Dedifferentiated amniotic fluid mesenchymal stem cell (primary cell): ENCODE data around the gene PLXNA4.
A peak's percentile ranks its signal among the peaks of the same experiment; 100 is the strongest.

ENCODE experiments used
- DNase-seq: peaks from one replicate; pipeline ENCODE4 v3.0.0-alpha.2; 2016; ENCODE audit errors: extremely low spot score

PLXNA4 gene

DNA sequence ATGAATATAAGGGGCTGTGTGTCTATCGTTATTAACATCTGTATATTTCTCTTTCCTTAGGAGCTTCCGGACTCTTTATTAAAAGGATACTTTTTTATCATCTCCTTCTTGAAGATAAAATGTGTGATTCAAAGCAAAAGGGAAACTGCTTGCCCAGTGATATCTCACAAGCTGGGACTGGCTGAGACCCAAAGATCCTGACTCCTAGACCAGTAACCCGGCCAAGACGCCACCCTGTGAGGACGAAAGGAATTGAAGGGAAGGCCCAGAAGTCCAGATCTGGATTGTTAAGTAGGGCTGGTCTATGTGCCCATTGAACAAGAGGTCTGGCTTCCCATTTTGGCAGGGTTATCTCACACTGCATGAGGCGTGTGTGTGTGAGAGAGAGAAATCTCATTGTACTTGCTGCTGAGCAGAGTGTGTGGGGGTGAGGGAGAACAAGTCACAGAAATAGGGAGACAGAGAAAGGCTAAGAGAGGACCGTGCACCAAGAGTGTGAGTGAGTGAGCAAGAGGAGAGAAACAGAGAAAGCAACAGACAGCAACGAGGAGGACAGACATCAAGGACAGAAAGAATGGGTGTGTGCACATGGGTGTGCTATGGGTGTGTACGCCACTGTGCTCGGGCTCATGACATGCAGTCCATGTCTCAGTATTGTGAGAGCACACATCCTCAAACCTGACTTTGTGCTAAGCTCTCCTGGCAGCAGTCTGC, 75.4 kb downstream of the PLXNA4 start:
- DNase-seq = no peak

DNA sequence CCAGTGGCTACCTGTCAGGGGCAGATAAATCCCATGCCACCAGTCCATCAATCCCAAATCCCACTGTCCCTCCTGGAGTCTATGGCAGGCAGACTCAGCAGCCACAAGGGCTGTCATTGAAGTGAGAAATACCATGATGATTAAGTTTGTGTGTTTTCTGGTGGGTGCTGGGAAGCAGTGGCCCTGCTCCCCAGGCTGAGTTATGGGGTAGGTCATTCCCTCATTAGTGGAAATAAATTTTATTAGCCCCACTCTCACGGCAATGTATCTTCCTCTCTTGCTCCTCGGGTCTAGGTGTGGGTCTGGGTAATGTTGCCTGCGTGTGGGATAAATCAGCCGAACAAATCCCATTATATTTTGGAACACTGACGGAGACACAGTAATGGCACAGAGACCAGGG, 76.8 kb downstream of the PLXNA4 start:
- DNase-seq = no peak

DNA sequence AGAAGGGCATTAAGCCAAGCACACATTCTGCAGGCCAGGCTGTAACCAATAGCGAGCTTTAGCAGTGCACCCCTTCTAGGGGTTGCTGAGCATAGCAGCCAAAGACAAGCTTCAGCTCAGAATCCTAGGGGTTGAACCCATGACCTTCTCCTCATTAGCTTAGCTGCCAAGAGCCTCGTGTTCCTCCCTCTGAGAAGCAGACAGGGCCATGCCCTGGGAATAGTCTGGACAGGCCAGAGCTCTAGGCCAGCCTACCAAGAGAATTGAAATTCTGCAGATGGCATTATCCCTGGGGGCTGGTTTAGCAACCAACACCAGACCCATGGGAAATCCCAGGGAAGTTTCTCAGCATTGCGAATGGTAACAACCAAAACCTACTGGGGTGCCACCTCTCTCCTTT, 77.2 kb downstream of the PLXNA4 start:
- no peak for DNase-seq

DNA sequence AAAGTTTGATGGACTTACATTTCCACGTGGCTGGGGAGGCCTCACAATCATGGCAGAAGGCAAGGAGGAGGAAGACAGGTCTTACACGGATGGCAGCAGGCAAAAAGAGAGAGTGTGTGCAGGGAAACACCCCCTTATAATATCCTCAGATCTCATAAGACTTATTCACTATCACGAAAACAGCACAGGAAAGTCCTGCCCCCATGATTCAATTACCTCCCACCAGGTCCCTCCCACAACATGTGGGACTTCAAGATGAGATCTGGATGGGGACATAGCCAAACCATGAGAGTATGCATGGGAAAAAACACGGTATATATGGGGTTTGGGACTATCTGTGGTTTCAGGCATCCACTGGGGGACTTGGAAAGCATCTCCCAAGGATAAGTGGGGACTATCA, 78.0 kb downstream of the PLXNA4 start:
- DNase-seq = no peak

DNA sequence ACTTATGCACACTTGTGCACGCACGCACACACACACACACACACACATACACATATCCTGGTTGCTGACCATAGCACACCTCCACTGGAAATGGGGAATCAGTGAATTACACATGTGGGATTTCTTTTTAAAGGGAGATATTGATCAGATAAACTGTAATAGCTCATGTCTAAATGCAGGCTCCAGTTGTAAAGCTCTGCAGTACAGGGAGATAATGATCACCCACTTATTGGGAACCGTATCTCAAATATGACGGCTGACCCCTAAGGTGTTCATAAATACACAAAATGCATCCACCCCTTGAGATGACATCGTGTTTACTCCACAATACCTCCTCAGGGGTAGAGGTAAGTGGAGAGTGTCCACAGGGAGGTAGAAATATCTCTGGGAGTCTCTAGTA, 79.2 kb downstream of the PLXNA4 start:
- DNase-seq = no peak

DNA sequence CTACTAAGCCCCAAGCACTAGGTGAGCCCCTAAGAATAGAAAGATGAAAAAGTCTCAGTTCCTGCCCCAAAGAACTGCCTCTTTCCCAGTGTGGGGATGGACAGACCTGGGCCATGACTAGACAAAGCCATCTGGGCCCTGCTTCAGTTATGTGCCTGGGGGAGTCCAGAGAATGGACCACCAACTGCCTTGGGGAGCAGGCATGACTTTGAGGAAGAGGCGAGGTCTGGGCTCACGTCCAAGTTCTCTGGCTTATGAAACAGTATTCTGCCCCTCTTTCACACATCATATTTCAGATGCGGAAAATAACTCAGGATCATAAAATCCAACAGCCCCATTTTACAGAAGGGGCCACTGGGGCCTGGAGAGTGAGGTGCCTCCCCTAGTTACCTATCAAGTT, 80.3 kb downstream of the PLXNA4 start:
- DNase-seq = no peak

DNA sequence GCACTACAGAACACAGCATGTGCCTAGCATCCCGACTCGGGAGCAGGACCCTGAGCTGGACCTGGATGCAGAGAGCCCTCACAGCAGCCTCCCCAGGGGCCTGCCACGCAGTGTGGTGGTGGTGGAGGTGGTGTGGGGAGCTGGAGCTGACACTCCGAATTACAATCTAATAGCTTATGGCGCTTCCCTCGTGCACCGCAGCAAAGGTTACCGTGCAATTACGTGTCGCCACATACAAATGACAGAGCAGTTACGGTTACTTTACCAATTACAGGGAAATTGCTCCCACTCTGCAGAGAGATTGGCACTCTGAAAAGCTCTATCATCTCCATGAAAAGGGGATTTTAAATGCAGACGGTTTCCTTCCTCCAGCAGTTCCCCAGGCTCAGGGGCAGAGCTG, 81.8 kb downstream of the PLXNA4 start:
- no peak for DNase-seq

DNA sequence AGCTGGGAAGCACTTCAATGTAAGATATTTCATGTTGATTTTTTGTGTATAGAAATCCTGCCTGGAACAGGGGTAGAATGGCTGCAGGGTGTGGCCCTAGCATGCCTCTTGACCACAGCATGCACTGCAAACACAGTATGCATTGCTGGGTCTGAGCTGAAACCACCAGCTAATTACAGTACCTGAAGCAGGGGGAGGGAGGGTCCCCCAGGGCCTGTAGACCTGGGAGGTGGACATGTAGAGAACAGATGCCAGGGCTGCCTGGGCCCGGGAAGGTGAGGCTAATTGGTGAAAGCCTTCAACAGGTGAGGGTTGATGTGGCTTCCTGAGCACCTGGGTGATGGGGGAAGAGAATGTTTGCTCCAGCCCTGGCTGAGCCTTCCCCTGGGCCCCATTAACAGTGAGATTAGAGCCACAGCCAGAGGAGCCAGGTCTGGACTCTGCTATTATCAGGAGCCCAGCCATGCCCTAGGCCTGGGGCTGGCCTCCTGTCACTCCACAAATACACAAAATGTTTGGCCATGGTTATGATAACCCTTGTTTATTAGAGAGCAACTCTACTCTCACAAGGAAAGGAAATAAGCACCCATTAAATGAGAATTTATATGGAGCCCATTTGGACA, 83.3 kb downstream of the PLXNA4 start:
- no peak for DNase-seq

DNA sequence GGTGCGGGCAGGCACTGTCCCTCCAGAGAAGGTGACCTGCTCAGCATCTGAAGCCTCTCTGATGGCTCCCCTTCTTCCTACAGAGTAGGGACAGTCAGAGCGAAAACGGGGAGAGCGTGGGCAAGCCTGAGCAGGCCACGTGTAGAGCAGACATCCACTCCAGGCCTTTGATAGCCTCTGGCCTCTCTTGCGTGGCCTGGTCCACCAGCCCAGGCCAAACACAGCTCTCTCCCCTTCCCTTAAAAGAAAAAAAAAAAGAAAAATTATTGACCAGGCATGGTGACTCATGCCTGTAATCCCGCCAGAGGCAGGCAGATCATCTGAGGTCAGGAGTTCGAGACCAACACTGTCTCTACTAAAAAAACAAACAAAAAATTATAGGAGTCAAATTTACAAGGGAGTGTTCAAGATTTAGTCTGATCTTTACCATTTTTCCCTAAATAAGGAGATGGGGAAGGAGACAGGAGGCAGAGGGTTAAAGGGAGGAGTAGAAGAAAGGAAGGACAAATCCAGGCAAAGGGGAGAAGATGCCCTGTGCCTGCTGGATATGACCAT, 84.8 kb downstream of the PLXNA4 start:
- no peak for DNase-seq

DNA sequence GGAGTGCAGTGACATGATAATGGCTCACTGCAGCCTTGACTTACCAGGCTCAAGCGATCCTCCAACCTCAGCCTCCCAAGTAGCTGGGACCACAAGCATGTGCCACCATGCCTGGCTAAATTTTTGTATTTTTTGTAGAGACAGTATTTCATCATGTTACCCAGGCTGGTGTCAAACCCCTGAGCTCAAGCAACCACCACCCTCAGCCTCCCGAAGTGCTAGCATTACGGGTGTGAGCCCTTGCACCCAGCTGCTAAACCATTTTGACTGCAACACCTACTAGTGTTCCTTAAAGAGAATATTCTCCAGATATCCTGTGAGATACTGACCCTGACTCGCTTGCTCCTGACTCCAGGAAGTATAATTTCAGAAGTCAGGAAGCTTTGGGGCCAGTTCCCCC, 85.8 kb downstream of the PLXNA4 start:
- DNase-seq = no peak

DNA sequence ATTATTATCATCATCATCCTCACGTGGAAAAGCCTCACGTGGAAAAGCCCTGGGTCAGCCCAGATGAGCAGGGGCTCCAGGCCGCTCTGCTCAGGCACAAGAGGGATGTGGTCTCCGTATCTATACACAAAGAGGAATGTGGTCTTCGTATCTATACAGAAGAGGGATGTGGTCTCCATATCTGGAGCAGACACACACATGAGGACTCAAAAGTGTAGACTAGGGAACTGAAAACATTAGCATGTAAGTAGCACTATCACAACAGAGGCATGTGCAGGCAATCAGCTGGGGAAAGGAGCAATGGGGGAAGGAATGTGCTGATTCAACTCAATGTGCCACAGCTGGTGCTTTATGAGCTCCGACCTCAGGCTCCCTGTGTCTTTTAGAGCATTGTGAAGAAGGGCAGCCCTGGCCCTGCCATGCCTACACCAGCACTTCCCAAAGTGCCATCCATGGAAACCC, 86.5 kb downstream of the PLXNA4 start:
- DNase-seq = no peak

DNA sequence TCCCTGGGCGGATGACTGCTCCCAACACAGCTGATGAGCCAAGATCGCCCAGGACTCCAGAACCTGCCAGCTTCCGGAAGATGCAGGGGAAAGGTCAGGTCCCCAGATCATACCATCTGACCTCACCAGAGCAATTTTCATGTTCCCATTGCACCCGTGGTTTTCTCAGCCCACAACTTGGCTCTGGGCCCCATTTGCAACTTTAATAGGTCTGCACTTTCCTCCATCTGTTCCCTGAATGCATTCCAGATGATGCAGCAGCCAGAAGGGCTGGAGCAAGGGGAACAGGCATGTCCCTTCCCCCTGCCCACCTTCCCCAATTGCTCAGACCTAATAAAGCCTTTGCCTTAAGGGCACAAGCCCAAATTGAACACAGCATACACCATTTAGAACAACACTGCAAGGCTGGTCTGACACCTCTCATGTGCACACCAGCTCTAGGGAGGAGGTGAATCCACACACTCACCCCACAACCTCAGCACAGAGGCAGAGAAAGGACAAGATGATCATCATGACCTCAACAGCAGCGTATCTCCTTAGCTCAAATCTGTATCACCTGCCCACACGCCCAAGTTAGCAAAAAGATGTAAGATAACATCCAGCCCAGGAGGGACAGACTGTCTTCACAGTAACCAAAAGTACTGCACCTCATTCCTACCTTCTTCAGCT, 87.5 kb downstream of the PLXNA4 start:
- no peak for DNase-seq

DNA sequence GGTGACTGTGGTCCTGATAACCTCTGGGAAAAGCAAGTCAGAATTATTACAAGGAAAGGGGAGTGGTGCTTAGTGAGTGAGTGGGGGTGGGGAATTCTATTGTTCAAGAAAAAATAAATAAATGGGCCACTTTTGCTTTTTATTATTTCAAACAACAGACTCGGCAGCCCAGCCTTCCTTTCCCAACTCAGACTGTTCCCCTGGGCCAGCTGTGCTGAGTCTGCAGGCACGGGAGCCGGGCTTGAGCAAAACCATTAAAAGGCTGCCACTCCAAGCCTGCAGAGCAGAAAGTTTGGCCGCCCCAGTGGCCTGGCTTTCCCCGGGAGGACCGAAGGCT, 90.0 kb downstream of the PLXNA4 start:
- DNase-seq = no peak

DNA sequence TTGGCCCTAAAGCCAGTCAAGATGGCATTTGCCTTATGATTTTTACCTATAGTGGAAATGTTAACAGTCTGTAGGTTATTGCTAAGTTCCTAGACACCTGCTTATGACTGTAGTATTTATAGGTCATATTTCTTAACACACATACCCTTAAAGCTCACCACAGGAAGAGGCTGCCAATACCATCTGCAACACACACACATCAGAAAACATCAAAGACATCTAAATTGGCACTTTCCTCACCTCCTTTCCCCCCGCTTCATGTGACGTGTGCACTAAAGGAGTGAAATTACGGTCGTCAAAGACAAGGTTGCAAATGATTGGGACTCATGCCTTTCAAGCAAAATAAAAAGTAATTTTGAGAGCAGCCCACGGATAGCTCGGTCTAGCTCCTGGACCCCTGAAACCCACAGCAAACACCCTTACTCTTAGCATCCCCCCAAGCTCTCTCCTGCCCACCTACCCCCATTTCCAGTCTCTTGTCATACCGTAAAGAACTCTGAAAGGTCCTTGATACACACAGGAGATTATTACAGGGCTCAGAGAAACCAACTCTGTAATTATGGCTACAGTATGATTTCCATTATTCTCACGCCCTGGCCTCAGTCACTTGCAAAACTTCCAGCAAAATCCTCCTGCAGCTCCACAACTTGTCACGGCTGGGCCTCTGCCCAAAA, 90.5 kb downstream of the PLXNA4 start:
- DNase-seq = no peak

DNA sequence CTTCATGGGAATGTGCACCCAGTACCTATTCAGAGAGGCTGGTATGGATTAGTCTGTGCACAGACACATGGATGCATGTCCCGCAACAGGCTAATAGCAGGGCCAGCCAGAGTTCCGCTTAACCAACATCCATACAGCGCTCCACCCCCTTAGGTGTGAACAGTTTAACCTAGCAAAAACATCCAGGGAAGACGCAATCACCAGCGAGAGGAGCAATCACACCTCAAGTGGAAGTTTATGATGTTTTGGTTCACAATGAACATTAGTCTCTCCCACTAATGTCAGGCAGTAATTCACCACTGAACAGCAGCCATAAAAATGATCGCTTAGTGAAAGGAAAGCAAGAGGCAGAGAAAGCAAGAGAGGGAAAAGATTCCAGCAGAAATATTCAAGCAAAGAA, 91.1 kb downstream of the PLXNA4 start:
- DNase-seq = no peak

DNA sequence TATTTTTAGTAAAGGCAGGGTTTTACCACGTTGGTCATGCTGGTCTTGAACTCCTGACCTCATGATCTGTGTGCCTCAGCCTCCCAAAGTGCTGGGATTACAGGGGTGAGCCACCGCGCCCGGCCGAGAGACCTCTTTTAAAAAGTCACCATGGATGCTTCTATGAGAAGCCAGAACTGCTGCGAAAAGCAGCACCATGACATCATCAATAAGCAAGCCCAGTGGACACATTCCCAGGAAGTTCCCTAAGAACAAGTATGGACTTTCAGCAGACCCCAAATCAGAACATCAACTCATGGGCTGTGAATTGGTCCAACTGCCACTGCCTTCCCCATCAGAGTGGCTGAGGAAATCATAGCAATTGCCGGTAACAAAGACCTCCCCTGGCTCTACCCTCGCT, 93.4 kb downstream of the PLXNA4 start:
- no peak for DNase-seq

DNA sequence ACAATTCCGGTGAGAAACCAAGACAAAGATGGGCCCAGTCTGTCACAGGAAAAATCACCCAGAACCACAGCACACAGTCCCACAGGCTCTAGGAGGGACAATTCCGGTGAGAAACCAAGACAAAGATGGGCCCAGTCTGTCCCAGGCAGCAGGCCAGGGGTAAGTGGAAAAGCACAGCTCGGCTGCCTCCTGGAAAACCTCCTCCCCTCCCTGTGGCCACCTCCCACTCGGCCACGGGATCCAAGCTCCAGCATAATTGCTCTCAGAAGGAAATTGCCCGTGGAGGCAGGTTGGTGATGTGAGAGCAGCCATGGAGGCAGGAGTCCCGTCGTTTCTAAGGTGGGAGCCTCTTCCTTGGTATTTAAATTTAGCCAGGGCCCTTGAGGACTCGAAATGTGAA, 95.7 kb downstream of the PLXNA4 start:
- no peak for DNase-seq

DNA sequence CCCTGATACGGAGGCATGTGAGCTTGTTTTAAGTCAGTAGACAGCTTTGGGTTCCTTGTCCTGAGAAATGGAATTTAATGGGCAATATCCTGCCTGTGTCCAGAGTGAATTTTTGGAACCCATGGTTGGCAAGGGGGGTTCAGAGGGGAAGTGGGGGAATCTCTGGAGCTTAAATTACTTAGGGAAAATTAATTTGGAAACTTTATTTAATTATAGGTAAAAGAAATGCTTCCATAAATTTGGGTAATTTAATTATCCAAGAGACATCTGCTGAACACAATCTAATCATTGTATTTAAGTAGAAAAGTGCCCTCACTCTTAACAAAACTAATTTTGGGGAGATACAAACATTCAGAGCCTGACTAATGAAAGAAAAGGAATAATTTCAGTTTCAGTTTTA, 99.7 kb downstream of the PLXNA4 start:
- no peak for DNase-seq

DNA sequence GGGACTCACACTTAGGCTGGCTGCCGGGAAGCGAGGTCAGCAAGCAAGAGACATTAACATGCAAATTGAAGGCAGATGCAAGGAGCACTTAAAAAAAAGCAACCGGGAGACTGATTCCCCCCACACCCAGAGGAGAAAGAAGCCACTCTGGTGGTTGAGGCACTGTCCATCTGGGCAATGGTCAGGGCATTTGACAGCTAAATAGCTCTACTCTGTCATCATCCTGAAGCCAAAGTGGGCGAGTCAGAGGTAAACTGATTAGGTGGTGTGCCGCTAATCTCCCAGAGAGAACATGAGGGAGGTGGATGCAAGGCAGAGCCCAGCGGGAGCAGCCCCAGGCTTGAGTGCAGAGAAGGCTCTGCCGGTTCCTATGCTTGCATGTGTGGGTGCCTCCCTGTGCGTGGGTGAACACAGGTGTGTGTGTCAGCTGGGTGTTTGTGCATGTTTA, 100.6 kb downstream of the PLXNA4 start:
- no peak for DNase-seq

DNA sequence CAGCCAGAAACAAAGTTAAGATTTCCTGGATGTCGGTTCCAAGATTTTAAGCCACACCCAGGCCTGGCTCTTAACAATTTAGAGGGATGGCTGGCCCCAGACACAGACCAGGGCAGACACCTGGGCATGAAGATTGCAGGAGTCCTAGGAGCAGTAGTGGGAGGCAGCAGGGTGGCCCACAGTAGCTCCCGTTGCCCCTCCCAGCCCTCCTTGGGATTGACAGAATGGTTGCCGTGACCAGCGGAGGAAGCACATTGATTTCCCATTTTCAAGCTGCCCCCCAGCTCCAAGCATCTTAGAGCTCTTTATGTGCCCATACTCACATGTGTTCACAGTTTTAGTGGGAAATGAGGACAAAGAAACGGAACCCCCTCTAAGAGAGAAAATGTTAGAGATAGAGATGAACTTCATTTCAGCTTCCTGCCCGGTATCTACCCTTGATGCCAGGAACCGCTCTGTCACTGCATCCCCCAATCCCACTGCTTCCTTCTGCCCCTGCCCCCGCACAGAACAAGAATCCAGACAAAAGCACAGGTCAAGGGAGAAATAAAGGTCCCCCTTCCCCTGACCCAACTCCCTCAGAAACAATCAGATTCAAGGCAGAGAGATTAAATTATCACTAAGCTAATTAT, 101.1 kb downstream of the PLXNA4 start:
- no peak for DNase-seq

DNA sequence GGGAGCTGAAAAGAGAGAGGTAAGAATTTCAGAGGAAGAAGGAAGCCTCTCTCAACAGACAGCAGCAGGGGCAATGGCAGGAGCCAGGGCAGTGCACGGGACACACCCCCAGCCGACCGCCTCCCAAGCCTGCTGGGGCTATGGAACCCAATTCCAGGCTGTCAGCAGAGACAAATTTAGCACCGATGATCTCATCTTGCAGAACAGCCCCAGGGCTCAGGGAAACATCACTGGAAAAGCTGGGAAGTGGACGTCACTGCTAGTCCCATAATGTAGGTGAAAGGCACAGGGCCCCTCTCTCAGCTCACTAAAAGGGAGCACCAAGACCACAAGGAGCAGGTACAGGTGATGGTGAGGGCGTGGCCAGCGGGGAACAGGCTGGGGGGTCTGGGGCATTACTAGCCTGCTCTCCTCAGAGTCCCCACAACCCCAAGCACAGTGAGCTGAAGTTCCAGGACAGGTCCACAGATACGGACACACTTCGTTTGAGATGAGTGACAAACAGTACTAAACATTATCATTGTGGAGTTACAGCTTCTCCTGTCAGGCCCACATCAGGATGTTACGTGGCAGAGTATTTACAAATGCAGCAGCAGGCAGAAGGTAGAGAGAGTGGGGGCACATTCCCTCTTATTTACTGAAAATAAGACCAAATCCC, 103.7 kb downstream of the PLXNA4 start:
- DNase-seq = peak; percentile 19
